Heart left ventricle (tissue), 13 donors: ENCODE measurements around the gene SPECC1L.

Source experiments
- CTCF ChIP-seq, 12 donors: fragments of 200-600 bp; sonication (generic) in 4 of 12; IDR thresholded peaks; one replicate each; pipeline versions ENCODE4 v1.5.0 to v1.8.0; 2018 to 2022; ENCODE audit warnings: antibody characterized with exemption in 12 of 12, mild to moderate bottlenecking in 5 of 12
- POLR2A ChIP-seq, 2 donors: fragments of 450-650 bp; IDR thresholded peaks; one replicate each; pipeline ENCODE4 v1.6.1; 2017; ENCODE audit warnings: antibody characterized with exemption in 2 of 2, mild to moderate bottlenecking in 2 of 2, moderate library complexity in 2 of 2
- donor health status: ischemic (EF 13 %, LVEDD 7.1; RV severe dilation, severe dysfunction).
- donor health status: DM: no; HTN: yes; CAD: no.
- donor health status: DM: no; HTN: no; CAD: no.
- donor health status: ischemic (EF 25% LVEDD 6.9; RV normal size, moderate dysfunction).
- donor health status: ischemic (EF 25% LVEDD 5.7; RV mildly dilated, moderate dysfunction).
- donor health status: ischemic (EF 35%, LVEDD 5.7; RV mildly dilated, moderate dysfunction).
- donor health status: nonischemic (EF 11% LVEDD 7.7; RV severe dilation, severe dysfunction).
- donor health status: DM: yes; HTN: yes; CAD: no.
- donor health status: PGD.
- donor health status: ischemic (EF 29% LVEDD 5.4; RV normal size, mild dysfunction).
- donor health status: nonischemic (EF 23%, LVEDD 6.1; RV moderate dilation, normal function).

DNA sequence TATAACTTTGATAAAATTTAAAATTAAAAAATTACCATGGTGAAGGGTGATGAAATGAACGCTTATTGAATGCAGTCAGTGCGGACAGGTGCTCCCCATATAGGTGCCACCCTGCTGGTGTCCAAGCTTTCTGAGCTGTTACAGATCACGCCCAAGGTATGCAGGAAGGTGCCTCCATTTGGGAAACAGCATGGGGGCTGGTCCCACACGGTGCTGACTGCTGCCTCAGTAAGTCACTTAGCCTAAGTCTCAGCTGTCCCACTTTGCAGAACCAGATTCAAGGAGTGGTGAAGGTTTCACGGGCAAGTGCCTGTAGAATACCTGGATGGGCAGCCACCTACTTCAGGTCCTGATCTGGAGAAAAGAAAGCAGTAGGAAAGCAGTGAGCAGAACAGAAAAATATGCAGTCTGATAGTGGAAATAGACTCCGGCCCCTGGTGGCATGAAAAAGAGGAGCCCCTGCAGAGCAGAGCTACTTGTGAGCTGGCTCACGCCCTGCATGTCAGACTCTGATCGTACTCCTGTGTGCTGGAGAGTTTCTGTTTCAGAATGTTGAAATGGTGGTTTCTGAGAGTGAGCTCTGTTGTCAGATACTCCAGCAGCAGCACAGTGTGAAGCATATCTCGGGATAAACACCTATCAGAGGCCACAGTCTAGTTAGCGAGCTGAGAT is 189.9 kb downstream of the SPECC1L start:
- no peak for TF ChIP-seq CTCF (IDR thresholded peaks at IDR 0.05)
- TF ChIP-seq POLR2A (IDR thresholded peaks at IDR 0.05), result no peak
